Natural killer cell (primary cell): ENCODE measurements around the gene ZNF684. TPM values are rescaled to one million over a fixed set of nuclear protein-coding genes. Genes with fewer than 3 reads are reported as not detected.
A peak's percentile ranks its signal among the peaks of the same experiment; 100 is the strongest.

ENCODE experiments used
- ATAC-seq, 3 donors: fragments of 150-1000 bp in 2 of 3; fragments of 200-7000 bp in 1 of 3; cut with Tn5 transposase; 1 replicate in 1 of 3; 2 replicates in 2 of 3; pipeline ENCODE4 v1.10.0; 2021; ENCODE audit warnings: mild to moderate bottlenecking in 2 of 3, moderate library complexity in 2 of 3
- DNase-seq, 2 donors: peaks; one replicate each; pipeline versions ENCODE4 v3.0.0 to v3.0.0-alpha.2; 2013 to 2021; ENCODE audit warnings: mixed read lengths in 1 of 2
- H3K27ac ChIP-seq: one replicate; pipeline ENCODE4 v1.5.1; 2013; ENCODE audit warnings: mild to moderate bottlenecking, low read length
- H3K27me3 ChIP-seq: one replicate; pipeline ENCODE4 v1.6.1; 2013; ENCODE audit warnings: low read length; ENCODE audit not compliant: control insufficient read depth, insufficient read depth
- H3K36me3 ChIP-seq: one replicate; pipeline ENCODE4 v1.6.1; 2013; ENCODE audit warnings: low read length; ENCODE audit not compliant: control insufficient read depth, insufficient read depth
- H3K4me1 ChIP-seq: one replicate; pipeline ENCODE4 v1.6.1; 2013; ENCODE audit warnings: low read length; ENCODE audit not compliant: control insufficient read depth, insufficient read depth
- H3K4me3 ChIP-seq: one replicate; pipeline ENCODE4 v1.5.1; 2013; ENCODE audit warnings: low read length
- H3K9me3 ChIP-seq: one replicate; pipeline ENCODE4 v1.6.1; 2013; ENCODE audit warnings: low read length; ENCODE audit not compliant: control insufficient read depth, insufficient read depth
- H3K27ac Mint-ChIP-seq, 2 donors: one replicate each; pipeline ENCODE4 v1.8.0; 2022; ENCODE audit warnings: mild to moderate bottlenecking in 2 of 2, mixed read lengths in 2 of 2, moderate library complexity in 1 of 2
- H3K27me3 Mint-ChIP-seq, 2 donors: one replicate each; pipeline ENCODE4 v1.8.0; 2022; ENCODE audit warnings: low read depth in 2 of 2, mixed read lengths in 2 of 2
- H3K36me3 Mint-ChIP-seq: one replicate; pipeline ENCODE4 v1.8.0; 2022; ENCODE audit warnings: mixed read lengths
- H3K4me1 Mint-ChIP-seq, 2 donors: one replicate each; pipeline ENCODE4 v1.8.0; 2022; ENCODE audit warnings: mixed read lengths in 2 of 2
- H3K4me3 Mint-ChIP-seq: one replicate; pipeline ENCODE4 v1.8.0; 2022; ENCODE audit warnings: mild to moderate bottlenecking, moderate library complexity, mixed read lengths
- H3K9me3 Mint-ChIP-seq, 2 donors: one replicate each; pipeline ENCODE4 v1.8.0; 2022; ENCODE audit warnings: mixed read lengths in 2 of 2
- WGBS: methylation state at CpG from one replicate; pipeline ENCODE4 v1.1.7; 2013; ENCODE audit warnings: missing lambda C conversion rate; ENCODE audit not compliant: insufficient coverage; 5-methylcytosine and 5-hydroxymethylcytosine counted together
- intact Hi-C: fragments of 100-400 bp; cut with micrococcal nuclease; formaldehyde crosslinking; loops from one replicate; pipeline ENCODE4 v1.14.2; 2022
- total RNA-seq, 4 donors: library from RNA; stranded (reverse); fragments of 120-200 nt in 1 of 4; gene quantifications; one replicate each; pipeline versions ENCODE4 v1.2.3 to v1.2.4, GENCODE V29; 2013 to 2022
- TF ChIP-seq, protein P1 (sequence below): fragments of 200-600 bp; IDR thresholded peaks from one replicate; pipeline ENCODE4 v1.8.0; 2022; ENCODE audit warnings: antibody characterized with exemption

Gene ZNF684
- total RNA-seq, 3 donors from 2014 or later (not counting 1 experiment from before 2014, with no cell fraction given), result 5.5 to 9.7 (median 5.7) TPM

DNA sequence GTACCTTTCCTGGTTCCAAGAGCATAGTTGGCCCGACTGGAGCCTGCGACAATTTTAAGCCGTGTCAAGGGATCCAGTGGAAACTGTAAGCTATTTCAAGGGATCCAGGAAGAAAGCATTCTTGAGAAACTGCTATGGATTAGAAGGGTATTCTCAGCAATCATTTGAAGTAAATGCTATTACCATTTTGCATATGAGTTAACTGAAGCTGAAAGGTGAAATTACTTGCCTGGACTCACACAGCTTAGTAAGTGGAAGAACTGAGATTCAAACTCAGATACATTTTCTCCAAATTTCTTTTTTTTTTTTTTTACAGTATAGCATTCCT is 589 bp downstream of the ZNF684 start:
- Mint-ChIP-seq H3K9me3 (peaks cover 4 to 5% of the 10 kb centered on the region in 2 donors), H3K27ac (peak overlapping the region; percentile 92 to 98), H3K4me3 (peak overlapping the region; percentile 98), H3K4me1 (peaks cover 26% of the 10 kb centered on the region in 2 donors), H3K36me3 (peaks cover 8% of the 10 kb centered on the region), H3K27me3 (peaks cover 13 to 34% of the 10 kb centered on the region in 2 donors)
- no peaks in the 10 kb centered on the region for H3K9me3 ChIP-seq
- peaks cover 2% of the 10 kb centered on the region for H3K36me3 ChIP-seq
- TF ChIP-seq, protein P1, sequence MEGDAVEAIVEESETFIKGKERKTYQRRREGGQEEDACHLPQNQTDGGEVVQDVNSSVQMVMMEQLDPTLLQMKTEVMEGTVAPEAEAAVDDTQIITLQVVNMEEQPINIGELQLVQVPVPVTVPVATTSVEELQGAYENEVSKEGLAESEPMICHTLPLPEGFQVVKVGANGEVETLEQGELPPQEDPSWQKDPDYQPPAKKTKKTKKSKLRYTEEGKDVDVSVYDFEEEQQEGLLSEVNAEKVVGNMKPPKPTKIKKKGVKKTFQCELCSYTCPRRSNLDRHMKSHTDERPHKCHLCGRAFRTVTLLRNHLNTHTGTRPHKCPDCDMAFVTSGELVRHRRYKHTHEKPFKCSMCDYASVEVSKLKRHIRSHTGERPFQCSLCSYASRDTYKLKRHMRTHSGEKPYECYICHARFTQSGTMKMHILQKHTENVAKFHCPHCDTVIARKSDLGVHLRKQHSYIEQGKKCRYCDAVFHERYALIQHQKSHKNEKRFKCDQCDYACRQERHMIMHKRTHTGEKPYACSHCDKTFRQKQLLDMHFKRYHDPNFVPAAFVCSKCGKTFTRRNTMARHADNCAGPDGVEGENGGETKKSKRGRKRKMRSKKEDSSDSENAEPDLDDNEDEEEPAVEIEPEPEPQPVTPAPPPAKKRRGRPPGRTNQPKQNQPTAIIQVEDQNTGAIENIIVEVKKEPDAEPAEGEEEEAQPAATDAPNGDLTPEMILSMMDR, result no peak
- intact Hi-C loops, result no loop called here
- H3K27me3 ChIP-seq, result peaks cover 2% of the 10 kb centered on the region
- H3K4me1 ChIP-seq, result peaks cover 8% of the 10 kb centered on the region
- 24% methylated on average over 3 of the region's 3 CpGs for WGBS
- peak overlapping the region; percentile 76 for H3K27ac ChIP-seq
- ATAC-seq (no peak), DNase-seq (no peak)
- H3K4me3 ChIP-seq, result peak overlapping the region; percentile 70

DNA sequence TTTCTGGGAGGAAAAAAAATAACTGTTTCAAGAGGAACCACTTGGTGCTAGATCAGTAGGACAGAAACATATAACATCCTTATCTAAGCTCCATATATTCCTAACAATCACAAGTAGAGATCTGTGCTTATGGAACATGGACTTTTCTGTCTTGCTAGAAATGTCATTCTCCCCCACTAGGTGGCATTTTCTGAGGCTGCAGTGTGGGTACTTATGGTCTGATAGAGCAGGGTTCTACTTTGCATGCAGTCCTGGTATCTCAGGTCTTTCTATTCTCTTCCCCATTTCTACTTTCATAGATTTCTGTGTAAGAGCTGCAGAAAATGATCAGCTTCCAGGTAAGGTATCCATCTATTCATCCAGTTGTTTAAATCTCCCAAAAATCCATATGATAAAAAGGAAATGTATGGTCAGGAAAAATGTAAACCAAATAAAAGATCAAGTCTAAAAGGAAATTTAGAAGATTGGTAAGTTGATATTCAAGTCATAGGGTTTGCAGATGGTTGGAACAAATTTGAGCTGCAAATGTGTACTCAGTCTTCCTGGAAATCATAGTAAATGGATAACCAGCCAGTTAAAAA is 1.5 kb downstream of the ZNF684 start:
- peaks cover 2% of the 10 kb centered on the region for H3K27me3 ChIP-seq
- no peak overlapping the region for H3K27ac ChIP-seq
- peaks cover 2% of the 10 kb centered on the region for H3K36me3 ChIP-seq
- Mint-ChIP-seq H3K9me3 (peaks cover 4 to 5% of the 10 kb centered on the region in 2 donors), H3K27ac (peak overlapping the region; percentile 18 to 98), H3K36me3 (peaks cover 8% of the 10 kb centered on the region), H3K4me3 (peak overlapping the region; percentile 98), H3K4me1 (peaks cover 26% of the 10 kb centered on the region in 2 donors), H3K27me3 (peaks cover 8 to 26% of the 10 kb centered on the region in 2 donors)
- TF ChIP-seq, protein P1, result peak; percentile 69
- peak in 1 of 2 donors; percentile 63 for DNase-seq
- H3K4me3 ChIP-seq, result no peak overlapping the region
- no peak for ATAC-seq
- peaks cover 8% of the 10 kb centered on the region for H3K4me1 ChIP-seq
- intact Hi-C loops, result no loop called here
- H3K9me3 ChIP-seq, result no peaks in the 10 kb centered on the region

DNA sequence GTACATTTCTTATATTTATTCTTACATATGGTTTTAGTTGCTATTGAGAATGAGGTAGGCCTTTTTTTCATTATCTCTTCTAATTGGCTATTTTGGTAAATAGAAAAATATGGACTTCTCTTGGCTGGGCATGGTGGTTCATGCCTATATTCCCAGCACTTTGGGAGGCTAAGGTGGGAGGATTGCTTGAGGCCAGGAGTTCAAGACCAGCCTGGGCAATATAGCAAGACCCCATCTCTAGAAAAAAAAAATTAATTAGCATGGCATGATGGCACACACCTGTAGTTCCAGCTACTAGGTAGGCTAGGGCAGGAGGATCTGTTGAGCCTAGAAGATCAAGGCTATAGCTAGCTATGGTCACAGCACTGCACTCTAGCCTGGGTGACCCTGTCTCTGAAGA is 3.2 kb downstream of the ZNF684 start:
- Histone ChIP-seq H3K4me3 (no peak overlapping the region), H3K36me3 (peaks cover 2% of the 10 kb centered on the region), H3K4me1 (peaks cover 8% of the 10 kb centered on the region), H3K9me3 (no peaks in the 10 kb centered on the region), H3K27me3 (peaks cover 2% of the 10 kb centered on the region), H3K27ac (no peak overlapping the region)
- Mint-ChIP-seq H3K4me3 (no peak overlapping the region), H3K36me3 (peaks cover 8% of the 10 kb centered on the region), H3K9me3 (peaks cover 4 to 5% of the 10 kb centered on the region in 2 donors), H3K27me3 (peaks cover 8 to 16% of the 10 kb centered on the region in 2 donors), H3K4me1 (peaks cover 26% of the 10 kb centered on the region in 2 donors), H3K27ac (no peak overlapping the region)
- intact Hi-C loops, result no loop called here
- ATAC-seq (no peak), DNase-seq (no peak)
- TF ChIP-seq, protein P1, result no peak

DNA sequence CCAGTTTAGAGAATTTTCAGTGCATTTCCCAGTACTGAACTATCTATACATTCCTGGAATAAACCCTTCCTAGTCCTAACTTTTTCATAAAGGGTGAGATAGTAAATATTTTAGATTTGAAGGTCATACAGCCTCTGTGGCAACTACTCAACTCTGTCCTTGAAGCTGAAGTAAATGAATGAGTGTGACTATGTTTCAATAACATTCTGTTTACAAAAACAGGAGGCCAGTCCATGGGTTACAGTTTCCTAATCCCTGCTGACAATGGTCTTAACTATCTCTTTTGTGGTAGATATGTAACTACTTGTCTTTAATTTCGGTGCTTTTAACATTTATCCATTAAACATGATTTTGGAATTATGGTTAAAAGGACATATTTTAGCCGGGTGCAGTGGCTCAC is 4.3 kb downstream of the ZNF684 start:
- H3K27me3 Mint-ChIP-seq, result peaks cover 5 to 7% of the 10 kb centered on the region in 2 donors
- Histone ChIP-seq H3K27ac (no peak overlapping the region), H3K27me3 (no peaks in the 10 kb centered on the region), H3K4me1 (peaks cover 6% of the 10 kb centered on the region), H3K4me3 (no peak overlapping the region), H3K36me3 (peaks cover 2% of the 10 kb centered on the region), H3K9me3 (no peaks in the 10 kb centered on the region)
- peaks cover 4 to 5% of the 10 kb centered on the region in 2 donors for H3K9me3 Mint-ChIP-seq
- DNase-seq (no peak), ATAC-seq (no peak)
- WGBS, result 100% methylated on average over 1 of the region's 2 CpGs
- TF ChIP-seq, protein P1, result no peak
- H3K27ac Mint-ChIP-seq, result no peak overlapping the region
- intact Hi-C loops, result no loop called here
- H3K4me1 Mint-ChIP-seq, result peaks cover 25% of the 10 kb centered on the region in 2 donors
- no peak overlapping the region for H3K4me3 Mint-ChIP-seq
- H3K36me3 Mint-ChIP-seq, result peaks cover 8% of the 10 kb centered on the region
